Right lobe of liver (tissue), 4 donors: Measurements from ENCODE around the gene AP5Z1.

Experiments
- POLR2A ChIP-seq: fragments of 450-650 bp; IDR thresholded peaks from one replicate; pipeline ENCODE4 v1.6.1; 2017; ENCODE audit warnings: antibody characterized with exemption, mild to moderate bottlenecking
- TF ChIP-seq, protein P1 (sequence below), 4 donors: fragments of 200-600 bp in 3 of 4; fragments of 450-650 bp in 1 of 4; IDR thresholded peaks; one replicate each; pipeline versions ENCODE4 v1.5.1 to v1.8.0; 2016 to 2022; ENCODE audit warnings: antibody characterized with exemption in 4 of 4, mild to moderate bottlenecking in 2 of 4
- donor health status: DM: no; HTN: no; CAD: no.
- donor health status: DM: no; HTN: no; CAD: no.
- donor health status: DM: no; HTN: yes; CAD: no.

GRCh38 chr7:4745971-4746919, 29.2 kb upstream of the AP5Z1 start:
- TF ChIP-seq, protein P1, sequence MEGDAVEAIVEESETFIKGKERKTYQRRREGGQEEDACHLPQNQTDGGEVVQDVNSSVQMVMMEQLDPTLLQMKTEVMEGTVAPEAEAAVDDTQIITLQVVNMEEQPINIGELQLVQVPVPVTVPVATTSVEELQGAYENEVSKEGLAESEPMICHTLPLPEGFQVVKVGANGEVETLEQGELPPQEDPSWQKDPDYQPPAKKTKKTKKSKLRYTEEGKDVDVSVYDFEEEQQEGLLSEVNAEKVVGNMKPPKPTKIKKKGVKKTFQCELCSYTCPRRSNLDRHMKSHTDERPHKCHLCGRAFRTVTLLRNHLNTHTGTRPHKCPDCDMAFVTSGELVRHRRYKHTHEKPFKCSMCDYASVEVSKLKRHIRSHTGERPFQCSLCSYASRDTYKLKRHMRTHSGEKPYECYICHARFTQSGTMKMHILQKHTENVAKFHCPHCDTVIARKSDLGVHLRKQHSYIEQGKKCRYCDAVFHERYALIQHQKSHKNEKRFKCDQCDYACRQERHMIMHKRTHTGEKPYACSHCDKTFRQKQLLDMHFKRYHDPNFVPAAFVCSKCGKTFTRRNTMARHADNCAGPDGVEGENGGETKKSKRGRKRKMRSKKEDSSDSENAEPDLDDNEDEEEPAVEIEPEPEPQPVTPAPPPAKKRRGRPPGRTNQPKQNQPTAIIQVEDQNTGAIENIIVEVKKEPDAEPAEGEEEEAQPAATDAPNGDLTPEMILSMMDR (IDR thresholded peaks at IDR 0.05), result no peak
- TF ChIP-seq POLR2A, result no peak
